Calu3 (cell line): Measurements from ENCODE around the gene LMBRD2. TPM values are rescaled to one million over a fixed set of nuclear protein-coding genes. Genes with fewer than 3 reads are reported as not detected.

Experiments
- BruUV-seq: library from RNA; stranded (reverse); fragments of 400-500 nt; replicated peaks from 2 replicates; lab custom pipeline; 2021; lab: Mats Ljungman, UMichigan
- CTCF ChIA-PET: fragments of 300-600 bp; sonication (Branson Sonifier 250); formaldehyde crosslinking; loops from one replicate; lab custom pipeline; 2022; ENCODE audit warnings: antibody characterized with exemption; lab: Charles Lee
- DNase-seq: peaks from one replicate; pipeline ENCODE4 v3.0.0; 2022
- H3K27ac Mint-ChIP-seq: one replicate; pipeline ENCODE4 v1.8.0; 2022; ENCODE audit warnings: mixed read lengths; ENCODE audit not compliant: unreplicated experiment
- H3K27me3 Mint-ChIP-seq: one replicate; pipeline ENCODE4 v1.8.0; 2022; ENCODE audit warnings: mixed read lengths; ENCODE audit not compliant: unreplicated experiment
- H3K36me3 Mint-ChIP-seq: one replicate; pipeline ENCODE4 v1.8.0; 2022; ENCODE audit warnings: mild to moderate bottlenecking, moderate library complexity, mixed read lengths; ENCODE audit not compliant: insufficient read depth, unreplicated experiment
- H3K4me1 Mint-ChIP-seq: one replicate; pipeline ENCODE4 v1.8.0; 2022; ENCODE audit warnings: mild to moderate bottlenecking, low read depth, mixed read lengths; ENCODE audit not compliant: unreplicated experiment
- H3K4me3 Mint-ChIP-seq: one replicate; pipeline ENCODE4 v1.8.0; 2022; ENCODE audit warnings: mild to moderate bottlenecking, low read depth, moderate library complexity, mixed read lengths; ENCODE audit not compliant: unreplicated experiment
- H3K9me3 Mint-ChIP-seq: one replicate; pipeline ENCODE4 v1.8.0; 2022; ENCODE audit warnings: low read depth, mixed read lengths; ENCODE audit not compliant: unreplicated experiment
- intact Hi-C: fragments of 100-400 bp; cut with micrococcal nuclease; formaldehyde crosslinking; loops from one replicate; pipeline ENCODE4 v1.10.0; 2022; ENCODE audit not compliant: unreplicated experiment
- total RNA-seq: library from RNA; stranded (reverse); gene quantifications from 2 replicates; pipeline ENCODE4 v1.2.3, GENCODE V29; 2022
- TF ChIP-seq, protein P1 (sequence below): fragments of 200-600 bp; IDR thresholded peaks from one replicate; pipeline ENCODE4 v1.8.0; 2022; ENCODE audit warnings: antibody characterized with exemption; ENCODE audit not compliant: unreplicated experiment

Gene LMBRD2
- total RNA-seq, 1 experiment from 2014 or later, result 12.1 TPM

DNA sequence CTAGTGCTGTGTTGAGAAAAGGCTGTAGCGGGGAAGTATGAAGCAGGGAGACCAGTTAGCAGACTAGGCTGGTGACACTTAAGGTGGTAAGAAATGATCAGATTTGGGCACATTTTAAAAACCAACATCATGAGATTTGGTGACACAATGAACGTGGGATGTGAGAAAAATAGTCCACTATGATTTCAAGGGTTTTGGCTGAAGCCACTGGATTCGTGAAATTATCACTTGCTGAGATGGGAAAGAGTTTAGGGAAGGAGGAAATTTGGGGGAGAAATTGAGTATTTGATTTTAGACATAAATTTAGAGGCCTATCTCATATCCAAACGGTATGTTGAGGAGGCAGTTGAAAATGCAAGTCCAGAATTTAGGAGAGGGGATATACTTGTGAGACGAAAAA, 23.4 kb upstream of the LMBRD2 start:
- DNase-seq, result no peak
- Mint-ChIP-seq H3K4me1 (no peaks in the 10 kb centered on the region), H3K27ac (no peak overlapping the region), H3K27me3 (no peaks in the 10 kb centered on the region), H3K4me3 (no peak overlapping the region), H3K36me3 (no peaks in the 10 kb centered on the region), H3K9me3 (no peaks in the 10 kb centered on the region)
- CTCF ChIA-PET, result no interaction called here
- intact Hi-C loops, result loop anchor here (5.0 kb wide), 1 partner anchor 222 kb away; no protein-coding TSS in a partner anchor
- no TSS peak for BruUV-seq
- TF ChIP-seq, protein P1, sequence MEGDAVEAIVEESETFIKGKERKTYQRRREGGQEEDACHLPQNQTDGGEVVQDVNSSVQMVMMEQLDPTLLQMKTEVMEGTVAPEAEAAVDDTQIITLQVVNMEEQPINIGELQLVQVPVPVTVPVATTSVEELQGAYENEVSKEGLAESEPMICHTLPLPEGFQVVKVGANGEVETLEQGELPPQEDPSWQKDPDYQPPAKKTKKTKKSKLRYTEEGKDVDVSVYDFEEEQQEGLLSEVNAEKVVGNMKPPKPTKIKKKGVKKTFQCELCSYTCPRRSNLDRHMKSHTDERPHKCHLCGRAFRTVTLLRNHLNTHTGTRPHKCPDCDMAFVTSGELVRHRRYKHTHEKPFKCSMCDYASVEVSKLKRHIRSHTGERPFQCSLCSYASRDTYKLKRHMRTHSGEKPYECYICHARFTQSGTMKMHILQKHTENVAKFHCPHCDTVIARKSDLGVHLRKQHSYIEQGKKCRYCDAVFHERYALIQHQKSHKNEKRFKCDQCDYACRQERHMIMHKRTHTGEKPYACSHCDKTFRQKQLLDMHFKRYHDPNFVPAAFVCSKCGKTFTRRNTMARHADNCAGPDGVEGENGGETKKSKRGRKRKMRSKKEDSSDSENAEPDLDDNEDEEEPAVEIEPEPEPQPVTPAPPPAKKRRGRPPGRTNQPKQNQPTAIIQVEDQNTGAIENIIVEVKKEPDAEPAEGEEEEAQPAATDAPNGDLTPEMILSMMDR, result no peak

DNA sequence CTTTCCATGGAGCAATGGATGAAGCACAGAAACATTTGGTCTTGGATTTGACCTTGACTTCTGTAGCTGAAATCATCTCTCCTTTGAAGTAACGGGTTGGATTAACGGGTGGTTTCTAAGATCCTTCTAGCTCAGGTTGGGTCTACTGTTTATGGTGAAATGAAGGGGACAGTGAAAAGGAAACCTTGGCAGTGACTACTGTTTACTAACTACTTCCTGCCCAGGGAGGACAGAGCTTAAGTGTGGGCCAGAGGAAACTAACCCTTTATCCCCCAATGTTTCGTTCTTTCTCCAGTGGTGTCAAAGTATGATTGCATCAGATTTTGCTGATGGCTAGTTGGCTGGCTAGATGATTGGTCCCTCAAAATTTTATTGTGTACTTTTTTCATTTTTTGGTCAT, 22.4 kb upstream of the LMBRD2 start:
- TF ChIP-seq, protein P1, result no peak
- Mint-ChIP-seq H3K27ac (no peak overlapping the region), H3K4me1 (no peaks in the 10 kb centered on the region), H3K4me3 (no peak overlapping the region), H3K36me3 (no peaks in the 10 kb centered on the region), H3K27me3 (no peaks in the 10 kb centered on the region), H3K9me3 (no peaks in the 10 kb centered on the region)
- intact Hi-C loops, result no loop called here
- DNase-seq, result no peak
- no TSS peak for BruUV-seq
- CTCF ChIA-PET, result no interaction called here

GRCh38 chr5:36173426-36173825, 21.7 kb upstream of the LMBRD2 start:
- no peaks in the 10 kb centered on the region for H3K36me3 Mint-ChIP-seq
- intact Hi-C loops, result no loop called here

GRCh38 chr5:36172599-36172998, 20.9 kb upstream of the LMBRD2 start:
- Mint-ChIP-seq H3K4me3 (no peak overlapping the region), H3K27me3 (no peaks in the 10 kb centered on the region), H3K36me3 (peaks cover under 1% of the 10 kb centered on the region), H3K4me1 (no peaks in the 10 kb centered on the region), H3K27ac (no peak overlapping the region), H3K9me3 (no peaks in the 10 kb centered on the region)
- CTCF ChIA-PET, result interaction anchor here (0.9 kb wide), 1 partner anchor 55 kb away, joined by 3 read pairs; no protein-coding TSS in a partner anchor
- no TSS peak for BruUV-seq
- intact Hi-C loops, result no loop called here
- no peak for DNase-seq
- TF ChIP-seq, protein P1, result no peak

More at GRCh38 chr5:36173426-36173825, 21.7 kb upstream of the LMBRD2 start:
- no peak for DNase-seq
- CTCF ChIA-PET, result no interaction called here
- H3K4me3 Mint-ChIP-seq, result no peak overlapping the region
- no peaks in the 10 kb centered on the region for H3K4me1 Mint-ChIP-seq
- no peaks in the 10 kb centered on the region for H3K27me3 Mint-ChIP-seq
- TF ChIP-seq, protein P1, result no peak
- no TSS peak for BruUV-seq
- no peak overlapping the region for H3K27ac Mint-ChIP-seq
- no peaks in the 10 kb centered on the region for H3K9me3 Mint-ChIP-seq
